Measurements from ENCODE around the gene EZH2. TPM values are rescaled to one million over a fixed set of nuclear protein-coding genes. Genes with fewer than 3 reads are reported as not detected.

EZH2 gene
- total RNA-seq, 1 donor from 2014 or later = 13.8 TPM

- Mint-ChIP-seq H3K9me3 (ENCODE audit: unreplicated experiment) (no peaks in the 10 kb centered on the region), H3K36me3 (ENCODE audit: low read depth, unreplicated experiment) (peaks cover 17% of the 10 kb centered on the region), H3K27ac (ENCODE audit: unreplicated experiment) (no peak overlapping the region), H3K4me1 (ENCODE audit: low read depth, unreplicated experiment) (no peaks in the 10 kb centered on the region), H3K27me3 (ENCODE audit: low read depth, unreplicated experiment) (no peaks in the 10 kb centered on the region), H3K4me3 (ENCODE audit: unreplicated experiment) (no peak overlapping the region)
- no peaks in the 10 kb centered on the region for H4K20me1 ChIP-seq (ENCODE audit: insufficient read depth, low read length)
- no peaks in the 10 kb centered on the region for H3K9me3 ChIP-seq (ENCODE audit: insufficient read depth, low read depth, low read length)
- H3K9ac ChIP-seq (ENCODE audit: low read length) = no peak overlapping the region
- H3K4me3 ChIP-seq (ENCODE audit: insufficient read depth, low read depth, low read length) = no peak overlapping the region
- no peak overlapping the region for H3K4me2 ChIP-seq (ENCODE audit: low read length)
- H2AFZ ChIP-seq (ENCODE audit: low read depth, low read length) = no peak overlapping the region
- no peak overlapping the region for H3K27ac ChIP-seq (ENCODE audit: low read depth, low read length)
- TF ChIP-seq CTCF (IDR thresholded peaks at IDR 0.05; ENCODE audit: insufficient read depth, low read depth, low read length) (no peak), EZH2 (IDR thresholded peaks at IDR 0.05; ENCODE audit: insufficient read depth, low read length) (no peak)
- no peaks in the 10 kb centered on the region for H3K79me2 ChIP-seq (ENCODE audit: insufficient read depth, low read length)
- peaks cover 51% of the 10 kb centered on the region for H3K36me3 ChIP-seq (ENCODE audit: insufficient read depth, low read length)
- no peaks in the 10 kb centered on the region for H3K27me3 ChIP-seq (ENCODE audit: insufficient read depth, low read length)
- no peak for DNase-seq (ENCODE audit: low read depth)
- no peak for FAIRE-seq
- no peaks in the 10 kb centered on the region for H3K4me1 ChIP-seq (ENCODE audit: insufficient read depth, low read length)
These were observed 96.4 kb downstream of the EZH2 start for GRCh38 chr7:148787571-148788295.

- no peaks in the 10 kb centered on the region for H3K4me1 Mint-ChIP-seq (ENCODE audit: low read depth, unreplicated experiment)
- Histone ChIP-seq H3K36me3 (ENCODE audit: insufficient read depth, low read length) (peaks cover 32% of the 10 kb centered on the region), H3K9ac (ENCODE audit: low read length) (no peak overlapping the region), H3K79me2 (ENCODE audit: insufficient read depth, low read length) (no peaks in the 10 kb centered on the region), H3K4me3 (ENCODE audit: insufficient read depth, low read depth, low read length) (no peak overlapping the region), H3K4me1 (ENCODE audit: insufficient read depth, low read length) (no peaks in the 10 kb centered on the region), H4K20me1 (ENCODE audit: insufficient read depth, low read length) (no peaks in the 10 kb centered on the region), H3K27ac (ENCODE audit: low read depth, low read length) (no peak overlapping the region), H2AFZ (ENCODE audit: low read depth, low read length) (no peak overlapping the region), H3K9me3 (ENCODE audit: insufficient read depth, low read depth, low read length) (no peaks in the 10 kb centered on the region), H3K4me2 (ENCODE audit: low read length) (no peak overlapping the region), H3K27me3 (ENCODE audit: insufficient read depth, low read length) (no peaks in the 10 kb centered on the region)
- H3K36me3 Mint-ChIP-seq (ENCODE audit: low read depth, unreplicated experiment) = peaks cover 13% of the 10 kb centered on the region
- no peak overlapping the region for H3K4me3 Mint-ChIP-seq (ENCODE audit: unreplicated experiment)
- no peaks in the 10 kb centered on the region for H3K27me3 Mint-ChIP-seq (ENCODE audit: low read depth, unreplicated experiment)
- FAIRE-seq (no peak), DNase-seq (ENCODE audit: low read depth) (no peak)
- TF ChIP-seq EZH2 (IDR thresholded peaks at IDR 0.05; ENCODE audit: insufficient read depth, low read length) (no peak), CTCF (IDR thresholded peaks at IDR 0.05; ENCODE audit: insufficient read depth, low read depth, low read length) (no peak)
- no peaks in the 10 kb centered on the region for H3K9me3 Mint-ChIP-seq (ENCODE audit: unreplicated experiment)
- no peak overlapping the region for H3K27ac Mint-ChIP-seq (ENCODE audit: unreplicated experiment)
These were observed 100.1 kb downstream of the EZH2 start for GRCh38 chr7:148783801-148784527.

Data from astrocyte (in vitro differentiated cells and primary cell).